ENCODE measurements around the gene SLIT3.

The SLIT3 gene

GRCh38 chr5:168786147-168786546 is 514.8 kb downstream of the SLIT3 start:
- Histone ChIP-seq H3K4me3 (ENCODE audit: low read length) (no peak overlapping the region), H3K9me3 (ENCODE audit: control insufficient read depth, low read depth, low read length) (no peaks in the 10 kb centered on the region), H3K9ac (ENCODE audit: low read length) (no peak overlapping the region), H3K27ac (ENCODE audit: low read length) (no peak overlapping the region), H3K36me3 (ENCODE audit: control insufficient read depth, low read depth, low read length) (no peaks in the 10 kb centered on the region), H3K27me3 (ENCODE audit: control insufficient read depth, insufficient read depth, low read length) (no peaks in the 10 kb centered on the region), H3K4me1 (ENCODE audit: control insufficient read depth, low read depth, low read length) (no peaks in the 10 kb centered on the region)

- no peaks in the 10 kb centered on the region for H3K4me1 ChIP-seq (ENCODE audit: control insufficient read depth, low read depth, low read length)
- no peak overlapping the region for H3K27ac ChIP-seq (ENCODE audit: low read length)
- no peaks in the 10 kb centered on the region for H3K36me3 ChIP-seq (ENCODE audit: control insufficient read depth, low read depth, low read length)
- H3K4me3 ChIP-seq (ENCODE audit: low read length): no peak overlapping the region
- no peaks in the 10 kb centered on the region for H3K9me3 ChIP-seq (ENCODE audit: control insufficient read depth, low read depth, low read length)
- no peak overlapping the region for H3K9ac ChIP-seq (ENCODE audit: low read length)
- no peaks in the 10 kb centered on the region for H3K27me3 ChIP-seq (ENCODE audit: control insufficient read depth, insufficient read depth, low read length)
Measured at GRCh38 chr5:168784454-168784853, 516.5 kb downstream of the SLIT3 start.

- H3K9ac ChIP-seq (ENCODE audit: low read length): no peak overlapping the region
- no peaks in the 10 kb centered on the region for H3K27me3 ChIP-seq (ENCODE audit: control insufficient read depth, insufficient read depth, low read length)
- H3K4me1 ChIP-seq (ENCODE audit: control insufficient read depth, low read depth, low read length): no peaks in the 10 kb centered on the region
- H3K9me3 ChIP-seq (ENCODE audit: control insufficient read depth, low read depth, low read length): no peaks in the 10 kb centered on the region
- no peak overlapping the region for H3K27ac ChIP-seq (ENCODE audit: low read length)
- H3K36me3 ChIP-seq (ENCODE audit: control insufficient read depth, low read depth, low read length): no peaks in the 10 kb centered on the region
- no peak overlapping the region for H3K4me3 ChIP-seq (ENCODE audit: low read length)
Measured at GRCh38 chr5:168781941-168782571, 518.9 kb downstream of the SLIT3 start.

- H3K36me3 ChIP-seq (ENCODE audit: control insufficient read depth, low read depth, low read length): no peaks in the 10 kb centered on the region
- H3K9me3 ChIP-seq (ENCODE audit: control insufficient read depth, low read depth, low read length): no peaks in the 10 kb centered on the region
- H3K27ac ChIP-seq (ENCODE audit: low read length): no peak overlapping the region
- H3K9ac ChIP-seq (ENCODE audit: low read length): no peak overlapping the region
- H3K27me3 ChIP-seq (ENCODE audit: control insufficient read depth, insufficient read depth, low read length): no peaks in the 10 kb centered on the region
- no peaks in the 10 kb centered on the region for H3K4me1 ChIP-seq (ENCODE audit: control insufficient read depth, low read depth, low read length)
- H3K4me3 ChIP-seq (ENCODE audit: low read length): no peak overlapping the region
Measured at GRCh38 chr5:168780888-168781287, 520.1 kb downstream of the SLIT3 start.

- Histone ChIP-seq H3K4me3 (ENCODE audit: low read length) (no peak overlapping the region), H3K9ac (ENCODE audit: low read length) (no peak overlapping the region), H3K27me3 (ENCODE audit: control insufficient read depth, insufficient read depth, low read length) (no peaks in the 10 kb centered on the region), H3K36me3 (ENCODE audit: control insufficient read depth, low read depth, low read length) (no peaks in the 10 kb centered on the region), H3K4me1 (ENCODE audit: control insufficient read depth, low read depth, low read length) (no peaks in the 10 kb centered on the region), H3K9me3 (ENCODE audit: control insufficient read depth, low read depth, low read length) (no peaks in the 10 kb centered on the region), H3K27ac (ENCODE audit: low read length) (no peak overlapping the region)
Measured at GRCh38 chr5:168779333-168779732, 521.6 kb downstream of the SLIT3 start.

- no peak overlapping the region for H3K9ac ChIP-seq (ENCODE audit: low read length)
- H3K27me3 ChIP-seq (ENCODE audit: control insufficient read depth, insufficient read depth, low read length): no peaks in the 10 kb centered on the region
- H3K4me3 ChIP-seq (ENCODE audit: low read length): no peak overlapping the region
- no peak overlapping the region for H3K27ac ChIP-seq (ENCODE audit: low read length)
- H3K9me3 ChIP-seq (ENCODE audit: control insufficient read depth, low read depth, low read length): no peaks in the 10 kb centered on the region
- no peaks in the 10 kb centered on the region for H3K36me3 ChIP-seq (ENCODE audit: control insufficient read depth, low read depth, low read length)
- H3K4me1 ChIP-seq (ENCODE audit: control insufficient read depth, low read depth, low read length): no peaks in the 10 kb centered on the region
Measured at GRCh38 chr5:168778536-168778935, 522.4 kb downstream of the SLIT3 start.

- no peaks in the 10 kb centered on the region for H3K36me3 ChIP-seq (ENCODE audit: control insufficient read depth, low read depth, low read length)
- H3K27me3 ChIP-seq (ENCODE audit: control insufficient read depth, insufficient read depth, low read length): no peaks in the 10 kb centered on the region
- no peaks in the 10 kb centered on the region for H3K4me1 ChIP-seq (ENCODE audit: control insufficient read depth, low read depth, low read length)
Measured at GRCh38 chr5:168777651-168778050, 523.3 kb downstream of the SLIT3 start.

GRCh38 chr5:168776070-168776469 is 524.9 kb downstream of the SLIT3 start:
- Histone ChIP-seq H3K4me1 (ENCODE audit: control insufficient read depth, low read depth, low read length) (no peaks in the 10 kb centered on the region), H3K9me3 (ENCODE audit: control insufficient read depth, low read depth, low read length) (no peaks in the 10 kb centered on the region), H3K9ac (ENCODE audit: low read length) (no peak overlapping the region), H3K36me3 (ENCODE audit: control insufficient read depth, low read depth, low read length) (no peaks in the 10 kb centered on the region), H3K27me3 (ENCODE audit: control insufficient read depth, insufficient read depth, low read length) (no peaks in the 10 kb centered on the region), H3K27ac (ENCODE audit: low read length) (no peak overlapping the region), H3K4me3 (ENCODE audit: low read length) (no peak overlapping the region)

More at GRCh38 chr5:168777651-168778050, 523.3 kb downstream of the SLIT3 start:
- H3K4me3 ChIP-seq (ENCODE audit: low read length): no peak overlapping the region
- H3K9me3 ChIP-seq (ENCODE audit: control insufficient read depth, low read depth, low read length): no peaks in the 10 kb centered on the region
- no peak overlapping the region for H3K27ac ChIP-seq (ENCODE audit: low read length)
- no peak overlapping the region for H3K9ac ChIP-seq (ENCODE audit: low read length)

GRCh38 chr5:168773226-168773625 is 527.7 kb downstream of the SLIT3 start:
- Histone ChIP-seq H3K9me3 (ENCODE audit: control insufficient read depth, low read depth, low read length) (no peaks in the 10 kb centered on the region), H3K4me1 (ENCODE audit: control insufficient read depth, low read depth, low read length) (no peaks in the 10 kb centered on the region), H3K27me3 (ENCODE audit: control insufficient read depth, insufficient read depth, low read length) (no peaks in the 10 kb centered on the region), H3K4me3 (ENCODE audit: low read length) (no peak overlapping the region), H3K36me3 (ENCODE audit: control insufficient read depth, low read depth, low read length) (no peaks in the 10 kb centered on the region), H3K9ac (ENCODE audit: low read length) (no peak overlapping the region), H3K27ac (ENCODE audit: low read length) (no peak overlapping the region)

- H3K27ac ChIP-seq (ENCODE audit: low read length): no peak overlapping the region
- H3K9ac ChIP-seq (ENCODE audit: low read length): no peak overlapping the region
- H3K27me3 ChIP-seq (ENCODE audit: control insufficient read depth, insufficient read depth, low read length): no peaks in the 10 kb centered on the region
- no peaks in the 10 kb centered on the region for H3K9me3 ChIP-seq (ENCODE audit: control insufficient read depth, low read depth, low read length)
- H3K4me1 ChIP-seq (ENCODE audit: control insufficient read depth, low read depth, low read length): no peaks in the 10 kb centered on the region
- no peaks in the 10 kb centered on the region for H3K36me3 ChIP-seq (ENCODE audit: control insufficient read depth, low read depth, low read length)
- no peak overlapping the region for H3K4me3 ChIP-seq (ENCODE audit: low read length)
Measured at GRCh38 chr5:168772316-168772961, 528.5 kb downstream of the SLIT3 start.

- Histone ChIP-seq H3K4me3 (ENCODE audit: low read length) (no peak overlapping the region), H3K27me3 (ENCODE audit: control insufficient read depth, insufficient read depth, low read length) (no peaks in the 10 kb centered on the region), H3K27ac (ENCODE audit: low read length) (no peak overlapping the region), H3K9me3 (ENCODE audit: control insufficient read depth, low read depth, low read length) (no peaks in the 10 kb centered on the region), H3K4me1 (ENCODE audit: control insufficient read depth, low read depth, low read length) (no peaks in the 10 kb centered on the region), H3K36me3 (ENCODE audit: control insufficient read depth, low read depth, low read length) (no peaks in the 10 kb centered on the region), H3K9ac (ENCODE audit: low read length) (no peak overlapping the region)
Measured at GRCh38 chr5:168771678-168772077, 529.3 kb downstream of the SLIT3 start.

- Histone ChIP-seq H3K9ac (ENCODE audit: low read length) (no peak overlapping the region), H3K9me3 (ENCODE audit: control insufficient read depth, low read depth, low read length) (no peaks in the 10 kb centered on the region), H3K4me1 (ENCODE audit: control insufficient read depth, low read depth, low read length) (no peaks in the 10 kb centered on the region), H3K36me3 (ENCODE audit: control insufficient read depth, low read depth, low read length) (no peaks in the 10 kb centered on the region), H3K27ac (ENCODE audit: low read length) (no peak overlapping the region), H3K27me3 (ENCODE audit: control insufficient read depth, insufficient read depth, low read length) (no peaks in the 10 kb centered on the region), H3K4me3 (ENCODE audit: low read length) (no peak overlapping the region)
Measured at GRCh38 chr5:168770996-168771395, 529.9 kb downstream of the SLIT3 start.
